Gastroesophageal sphincter (tissue), 4 donors: ENCODE measurements around the gene ZNF296. TPM values are rescaled to one million over a fixed set of nuclear protein-coding genes. Genes with fewer than 3 reads are reported as not detected.

Source experiments
- ATAC-seq: fragments of 150-250 bp; one replicate; pipeline ENCODE4 v1.9.1; 2016; ENCODE audit warnings: mild to moderate bottlenecking, moderate library complexity
- H3K27ac ChIP-seq, 4 donors: fragments of 200-600 bp; sonication (generic) in 3 of 4; 1 replicate in 3 of 4; 2 replicates in 1 of 4; pipeline ENCODE4 v1.5.1; 2016 to 2019
- H3K27me3 ChIP-seq: fragments of 200-600 bp; sonication (generic); one replicate; pipeline ENCODE4 v1.5.1; 2019
- H3K36me3 ChIP-seq, 2 donors: fragments of 200-600 bp; sonication (generic); one replicate each; pipeline ENCODE4 v1.5.1; 2019; ENCODE audit warnings: control low read depth in 1 of 2
- H3K4me1 ChIP-seq, 3 donors: fragments of 200-600 bp; sonication (generic); 1 replicate in 2 of 3; 2 replicates in 1 of 3; pipeline ENCODE4 v1.5.1; 2016 to 2019; ENCODE audit warnings: control low read depth in 2 of 3
- H3K4me3 ChIP-seq, 2 donors: fragments of 200-600 bp; sonication (generic); one replicate each; pipeline ENCODE4 v1.5.1; 2019; ENCODE audit warnings: mild to moderate bottlenecking in 1 of 2, moderate library complexity in 1 of 2
- H3K9me3 ChIP-seq, 3 donors: fragments of 200-600 bp; sonication (generic); one replicate each; pipeline ENCODE4 v1.5.1; 2017 to 2019; ENCODE audit warnings: control low read depth in 2 of 3
- EP300 ChIP-seq: sonication (generic); formaldehyde crosslinking; IDR thresholded peaks from one replicate; pipeline ENCODE4 v1.6.1; 2017; ENCODE audit warnings: antibody characterized with exemption, mild to moderate bottlenecking
- POLR2A ChIP-seq, 2 donors: fragments of 450-650 bp; IDR thresholded peaks; one replicate each; pipeline ENCODE4 v1.6.1; 2017; ENCODE audit warnings: antibody characterized with exemption in 2 of 2, mild to moderate bottlenecking in 2 of 2, moderate library complexity in 1 of 2
- POLR2AphosphoS5 ChIP-seq: sonication (generic); formaldehyde crosslinking; IDR thresholded peaks from one replicate; pipeline ENCODE4 v1.6.1; 2017; ENCODE audit warnings: antibody characterized with exemption
- WGBS, 2 donors: methylation state at CpG; one replicate each; pipeline ENCODE4 v1.1.5; 2018; ENCODE audit warnings: low coverage in 1 of 2; 5-methylcytosine and 5-hydroxymethylcytosine counted together
- total RNA-seq, 4 donors: library from RNA; depleted of rRNA; stranded (reverse); fragments of >200 nt; gene quantifications; one replicate each; pipeline ENCODE4 v1.1.0, GENCODE V29; 2016
- TF ChIP-seq, protein P1 (sequence below), 4 experiments: fragments of 200-600 bp in 2 of 4; fragments of 450-650 bp in 2 of 4; sonication (generic) in 1 of 4; IDR thresholded peaks; one replicate each; pipeline ENCODE4 v1.5.1; 2017 to 2019; ENCODE audit warnings: antibody characterized with exemption in 4 of 4, mild to moderate bottlenecking in 2 of 4, moderate library complexity in 2 of 4

ZNF296 gene
- total RNA-seq, 4 donors from 2014 or later, result 0.50 TPM; not detected in 3

DNA sequence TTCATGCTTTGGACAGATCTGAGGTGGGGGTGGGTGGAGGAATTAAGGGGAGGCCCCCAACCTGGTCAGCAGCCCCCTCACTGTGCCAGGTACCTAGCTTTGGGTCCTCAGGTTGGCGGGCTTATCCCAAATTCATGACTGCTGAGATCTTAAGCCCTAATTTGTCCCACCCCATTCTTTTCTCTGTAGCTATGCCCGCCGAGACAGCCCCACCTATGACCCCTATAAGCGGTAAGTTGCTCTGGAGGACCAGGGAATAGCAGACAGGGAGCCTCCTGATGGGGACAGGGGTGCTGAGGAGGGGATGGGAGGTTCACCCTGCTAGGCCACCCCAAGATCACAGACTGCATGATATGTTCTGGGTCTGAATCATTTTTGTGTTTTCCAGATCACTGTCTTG lies 14.3 kb downstream of the ZNF296 start:
- Histone ChIP-seq H3K27me3 (no peaks in the 10 kb centered on the region), H3K4me1 (peaks cover 0 to 5% (median 0%) of the 10 kb centered on the region in 3 donors), H3K9me3 (no peaks in the 10 kb centered on the region), H3K4me3 (no peak overlapping the region), H3K36me3 (peaks cover 0 to 99% of the 10 kb centered on the region in 2 donors), H3K27ac (no peak overlapping the region)
- WGBS, 2 donors, result no CpG with 5 or more reads among the region's 4 CpGs
- no peak for TF ChIP-seq POLR2A (IDR thresholded peaks at IDR 0.05)
- no peak for TF ChIP-seq POLR2AphosphoS5
- TF ChIP-seq, protein P1, sequence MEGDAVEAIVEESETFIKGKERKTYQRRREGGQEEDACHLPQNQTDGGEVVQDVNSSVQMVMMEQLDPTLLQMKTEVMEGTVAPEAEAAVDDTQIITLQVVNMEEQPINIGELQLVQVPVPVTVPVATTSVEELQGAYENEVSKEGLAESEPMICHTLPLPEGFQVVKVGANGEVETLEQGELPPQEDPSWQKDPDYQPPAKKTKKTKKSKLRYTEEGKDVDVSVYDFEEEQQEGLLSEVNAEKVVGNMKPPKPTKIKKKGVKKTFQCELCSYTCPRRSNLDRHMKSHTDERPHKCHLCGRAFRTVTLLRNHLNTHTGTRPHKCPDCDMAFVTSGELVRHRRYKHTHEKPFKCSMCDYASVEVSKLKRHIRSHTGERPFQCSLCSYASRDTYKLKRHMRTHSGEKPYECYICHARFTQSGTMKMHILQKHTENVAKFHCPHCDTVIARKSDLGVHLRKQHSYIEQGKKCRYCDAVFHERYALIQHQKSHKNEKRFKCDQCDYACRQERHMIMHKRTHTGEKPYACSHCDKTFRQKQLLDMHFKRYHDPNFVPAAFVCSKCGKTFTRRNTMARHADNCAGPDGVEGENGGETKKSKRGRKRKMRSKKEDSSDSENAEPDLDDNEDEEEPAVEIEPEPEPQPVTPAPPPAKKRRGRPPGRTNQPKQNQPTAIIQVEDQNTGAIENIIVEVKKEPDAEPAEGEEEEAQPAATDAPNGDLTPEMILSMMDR (IDR thresholded peaks at IDR 0.05), result no peak
- TF ChIP-seq EP300, result no peak
- ATAC-seq, result no peak

DNA sequence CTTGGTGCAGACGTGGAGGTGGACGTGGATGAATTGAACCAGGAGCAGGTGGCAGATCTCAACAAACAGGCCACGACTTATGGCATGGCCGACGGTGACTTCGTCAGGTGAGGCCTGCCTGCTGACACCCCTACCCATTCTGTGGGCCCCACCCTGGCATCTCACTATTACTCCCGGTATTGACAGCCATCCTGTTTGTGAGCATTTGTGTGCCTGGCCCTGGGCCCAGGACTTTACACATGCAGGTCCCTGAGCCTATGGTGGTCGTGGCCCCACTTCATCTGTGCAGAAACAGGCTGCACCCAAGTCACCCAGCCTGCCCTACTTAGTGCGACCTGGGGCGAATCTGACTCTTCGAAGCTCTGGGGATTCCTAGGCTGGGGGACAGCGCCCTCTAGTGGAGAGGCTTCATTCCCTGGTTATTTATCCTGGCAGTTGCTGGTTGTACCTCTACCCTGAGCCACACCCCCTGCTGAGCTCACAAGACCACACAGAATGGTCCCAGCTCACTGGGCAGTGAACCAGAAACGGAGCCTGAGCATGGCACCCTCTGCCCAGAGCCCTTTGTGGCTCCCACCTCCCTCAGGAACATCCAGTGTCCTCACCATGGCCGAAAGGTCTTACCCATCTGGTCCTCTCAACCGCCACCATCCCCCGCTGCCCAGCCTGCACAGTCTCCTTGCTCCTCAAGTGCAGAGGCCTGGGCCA lies 16.9 kb downstream of the ZNF296 start:
- Histone ChIP-seq H3K27me3 (no peaks in the 10 kb centered on the region), H3K9me3 (no peaks in the 10 kb centered on the region), H3K4me3 (no peak overlapping the region), H3K4me1 (peaks cover 0 to 5% (median 0%) of the 10 kb centered on the region in 3 donors), H3K27ac (no peak overlapping the region), H3K36me3 (peaks cover 0 to 99% of the 10 kb centered on the region in 2 donors)
- TF ChIP-seq, protein P1 (IDR thresholded peaks at IDR 0.05), result peak in 3 of 4 experiments; percentile 68 to 81 (median 73)
- TF ChIP-seq POLR2AphosphoS5, result no peak
- WGBS, 2 donors, result 55 to 85% methylated on average over 3 to 5 of the region's 16 CpGs
- ATAC-seq, result peak; percentile 48

DNA sequence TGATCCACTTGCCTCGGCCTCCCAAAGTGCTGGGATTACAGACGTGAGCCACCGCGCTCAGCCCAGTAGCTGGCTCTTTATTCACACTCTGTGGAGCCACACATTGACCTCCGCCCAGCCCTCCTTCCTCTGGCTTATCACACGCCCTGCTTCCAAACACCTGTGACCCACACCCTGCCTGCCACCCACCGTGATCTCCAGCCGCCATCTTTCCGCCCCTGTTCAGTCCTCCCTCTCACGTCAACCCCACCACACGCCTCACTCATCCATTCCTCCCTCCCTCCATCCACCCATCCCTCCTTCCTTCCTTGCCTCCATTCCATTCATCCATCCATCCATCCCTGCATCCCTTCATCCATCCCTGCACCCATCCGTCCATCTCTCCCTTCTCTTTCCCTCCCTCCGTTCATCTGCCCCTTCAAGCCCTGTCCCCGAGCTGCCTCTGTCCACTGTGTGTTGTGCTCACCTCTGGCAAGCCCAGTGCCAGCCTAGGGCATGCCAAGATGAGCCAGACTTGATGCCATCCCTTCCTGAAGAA lies 17.6 kb downstream of the ZNF296 start:
- TF ChIP-seq EP300 (no peak), POLR2A (IDR thresholded peaks at IDR 0.05) (no peak), POLR2AphosphoS5 (no peak)
- TF ChIP-seq, protein P1 (IDR thresholded peaks at IDR 0.05), result no peak
- WGBS, 2 donors, result 71 to 74% methylated on average over 14 of the region's 14 CpGs
- ATAC-seq, result no peak
- H3K4me3 ChIP-seq, result no peak overlapping the region
- no peak overlapping the region for H3K27ac ChIP-seq
- no peaks in the 10 kb centered on the region for H3K9me3 ChIP-seq
- H3K27me3 ChIP-seq, result no peaks in the 10 kb centered on the region
- H3K4me1 ChIP-seq, result peaks cover 0 to 5% (median 0%) of the 10 kb centered on the region in 3 donors
- H3K36me3 ChIP-seq, result peaks cover 0 to 99% of the 10 kb centered on the region in 2 donors

DNA sequence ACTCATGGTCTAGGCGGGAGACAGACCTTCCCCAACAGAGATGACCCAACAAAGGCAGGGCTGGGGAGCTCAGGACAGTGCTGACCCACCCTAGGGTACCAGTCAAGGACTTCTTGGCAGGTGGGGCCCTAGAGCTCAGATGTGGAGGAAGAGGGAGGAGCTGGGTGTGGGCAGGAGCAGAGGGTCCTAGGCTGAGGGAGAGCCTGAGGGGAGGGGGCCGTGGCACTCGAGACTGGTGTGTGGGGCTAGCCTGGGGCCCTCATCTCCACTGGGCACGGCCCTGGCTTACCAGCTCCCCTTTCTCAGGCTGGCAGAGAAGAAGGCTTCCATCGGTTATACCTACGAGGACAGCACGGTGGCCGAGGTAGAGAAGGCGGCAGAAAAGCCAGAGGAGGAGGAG lies 18.8 kb downstream of the ZNF296 start:
- Histone ChIP-seq H3K4me1 (peaks cover 0 to 5% (median 0%) of the 10 kb centered on the region in 3 donors), H3K36me3 (peaks cover 0 to 100% of the 10 kb centered on the region in 2 donors), H3K4me3 (no peak overlapping the region), H3K9me3 (no peaks in the 10 kb centered on the region), H3K27ac (no peak overlapping the region), H3K27me3 (no peaks in the 10 kb centered on the region)
- TF ChIP-seq POLR2AphosphoS5 (no peak), POLR2A (IDR thresholded peaks at IDR 0.05) (no peak), EP300 (no peak)
- TF ChIP-seq, protein P1 (IDR thresholded peaks at IDR 0.05), result no peak
- 85 to 100% methylated on average over 1 to 8 of the region's 9 CpGs for WGBS, 2 donors
- ATAC-seq, result no peak

DNA sequence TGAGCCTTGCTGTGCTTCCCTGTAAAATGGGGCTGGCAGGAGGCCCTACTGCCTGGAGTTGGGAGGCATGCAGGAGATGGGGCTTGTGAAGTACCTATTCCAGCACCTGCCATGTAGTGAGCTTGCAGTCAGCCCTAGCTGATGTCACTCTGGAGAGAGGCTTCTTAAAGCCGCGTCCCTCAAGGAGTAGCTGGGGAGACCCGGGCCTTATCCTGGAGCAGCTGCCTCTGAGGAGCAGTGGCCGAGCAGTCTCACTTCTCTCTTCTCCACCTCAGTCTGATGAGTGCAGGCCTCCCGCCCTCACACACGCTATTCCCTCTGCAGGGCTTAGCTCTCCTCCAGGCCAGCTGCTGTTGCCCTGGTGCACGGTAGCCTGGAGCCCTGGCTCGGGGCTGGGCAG lies 19.4 kb downstream of the ZNF296 start:
- no peaks in the 10 kb centered on the region for H3K9me3 ChIP-seq
- H3K27ac ChIP-seq, result no peak overlapping the region
- no peaks in the 10 kb centered on the region for H3K27me3 ChIP-seq
- TF ChIP-seq, protein P1 (IDR thresholded peaks at IDR 0.05), result no peak
- TF ChIP-seq POLR2AphosphoS5 (no peak), POLR2A (IDR thresholded peaks at IDR 0.05) (no peak), EP300 (no peak)
- ATAC-seq, result no peak
- peaks cover 0 to 100% of the 10 kb centered on the region in 2 donors for H3K36me3 ChIP-seq
- 88% methylated on average over 4 of the region's 8 CpGs; no CpG with 5 or more reads in 1 of the 2 donors for WGBS, 2 donors
- no peak overlapping the region for H3K4me3 ChIP-seq
- peaks cover 0 to 5% (median 0%) of the 10 kb centered on the region in 3 donors for H3K4me1 ChIP-seq
